Measurements from ENCODE around the gene ERG.

DNA sequence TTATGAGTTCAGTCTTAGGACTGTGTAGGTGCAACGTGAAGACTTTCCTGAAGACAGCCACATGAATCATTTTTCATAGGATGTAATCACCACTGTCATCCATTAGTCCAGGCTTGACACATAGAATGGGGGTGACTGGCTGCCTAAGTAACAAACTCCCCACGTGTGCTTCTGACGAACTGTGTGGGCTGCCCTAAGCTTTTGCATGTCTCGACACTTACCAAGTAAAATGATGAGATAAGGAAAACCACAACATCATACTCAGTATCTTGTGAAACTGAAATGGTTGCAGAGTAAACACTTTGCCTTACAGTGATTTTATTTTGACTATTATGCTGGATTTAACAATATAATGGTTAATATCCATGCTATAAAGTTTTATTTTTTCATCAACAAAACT lies 19.5 kb downstream of the ERG start:
- TF ChIP-seq, protein P1, sequence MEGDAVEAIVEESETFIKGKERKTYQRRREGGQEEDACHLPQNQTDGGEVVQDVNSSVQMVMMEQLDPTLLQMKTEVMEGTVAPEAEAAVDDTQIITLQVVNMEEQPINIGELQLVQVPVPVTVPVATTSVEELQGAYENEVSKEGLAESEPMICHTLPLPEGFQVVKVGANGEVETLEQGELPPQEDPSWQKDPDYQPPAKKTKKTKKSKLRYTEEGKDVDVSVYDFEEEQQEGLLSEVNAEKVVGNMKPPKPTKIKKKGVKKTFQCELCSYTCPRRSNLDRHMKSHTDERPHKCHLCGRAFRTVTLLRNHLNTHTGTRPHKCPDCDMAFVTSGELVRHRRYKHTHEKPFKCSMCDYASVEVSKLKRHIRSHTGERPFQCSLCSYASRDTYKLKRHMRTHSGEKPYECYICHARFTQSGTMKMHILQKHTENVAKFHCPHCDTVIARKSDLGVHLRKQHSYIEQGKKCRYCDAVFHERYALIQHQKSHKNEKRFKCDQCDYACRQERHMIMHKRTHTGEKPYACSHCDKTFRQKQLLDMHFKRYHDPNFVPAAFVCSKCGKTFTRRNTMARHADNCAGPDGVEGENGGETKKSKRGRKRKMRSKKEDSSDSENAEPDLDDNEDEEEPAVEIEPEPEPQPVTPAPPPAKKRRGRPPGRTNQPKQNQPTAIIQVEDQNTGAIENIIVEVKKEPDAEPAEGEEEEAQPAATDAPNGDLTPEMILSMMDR (IDR thresholded peaks at IDR 0.05 in 4 of 5, conservative IDR thresholded peaks at IDR 0.05 in 1 of 5), result no peak
- TF ChIP-seq POLR2A (IDR thresholded peaks at IDR 0.05), result no peak
